CD14-positive monocyte (primary cell): ENCODE results near the gene AQR. TPM values are rescaled to one million over a fixed set of nuclear protein-coding genes. Genes with fewer than 3 reads are reported as not detected.
A peak's percentile ranks its signal among the peaks of the same experiment; 100 is the strongest.

Source experiments
- DNase-seq, 3 donors: peaks; one replicate each; pipeline ENCODE4 v3.0.0-alpha.2; 2011 to 2022
- H2AFZ ChIP-seq: 2 replicates; pipeline ENCODE4 v1.6.0; 2012; ENCODE audit warnings: mild to moderate bottlenecking, low read depth, low read length, inconsistent platforms; ENCODE audit not compliant: insufficient read depth, poor library complexity, severe bottlenecking
- H3K27ac ChIP-seq, 2 donors: 1 replicate in 1 of 2; 2 replicates in 1 of 2; pipeline ENCODE4 v1.5.1; 2012 to 2013; ENCODE audit warnings: low read length in 2 of 2, control low read depth in 1 of 2, inconsistent platforms in 1 of 2, low read depth in 1 of 2, mild to moderate bottlenecking in 1 of 2
- H3K27me3 ChIP-seq, 2 donors: one replicate each; pipeline versions ENCODE4 v1.6.0 to v1.6.1; 2011 to 2013; ENCODE audit warnings: low read length in 2 of 2; ENCODE audit not compliant: control insufficient read depth in 2 of 2, insufficient read depth in 2 of 2
- H3K36me3 ChIP-seq, 2 donors: replicated peaks in 1 of 2; 1 replicate in 1 of 2; 2 replicates in 1 of 2; pipeline versions ENCODE4 v1.5.1 to v1.6.1; 2012 to 2013; ENCODE audit warnings: low read length in 2 of 2, control low read depth in 1 of 2, inconsistent platforms in 1 of 2, mild to moderate bottlenecking in 1 of 2; ENCODE audit not compliant: insufficient read depth in 2 of 2, control insufficient read depth in 1 of 2
- H3K4me1 ChIP-seq, 2 donors: 1 replicate in 1 of 2; 2 replicates in 1 of 2; pipeline versions ENCODE4 v1.5.1 to v1.6.1; 2012 to 2013; ENCODE audit warnings: low read length in 2 of 2, control low read depth in 1 of 2, inconsistent platforms in 1 of 2, mild to moderate bottlenecking in 1 of 2, moderate library complexity in 1 of 2; ENCODE audit not compliant: insufficient read depth in 2 of 2, control insufficient read depth in 1 of 2
- H3K4me2 ChIP-seq: replicated peaks from 2 replicates; pipeline ENCODE3; 2012; ENCODE audit warnings: low read length, moderate library complexity, mild to moderate bottlenecking; ENCODE audit not compliant: poor library complexity, severe bottlenecking; ENCODE audit errors: extremely low read depth
- H3K4me3 ChIP-seq, 3 experiments: fragments of 200-600 bp in 1 of 3; sonication (generic) in 1 of 3; replicated peaks in 1 of 3; 1 replicate in 2 of 3; 2 replicates in 1 of 3; pipeline ENCODE4 v1.5.1; 2011 to 2013; ENCODE audit warnings: low read length in 3 of 3, mild to moderate bottlenecking in 3 of 3, control low read depth in 2 of 3, low read depth in 2 of 3, inconsistent platforms in 1 of 3, moderate library complexity in 1 of 3
- H3K79me2 ChIP-seq: 2 replicates; pipeline ENCODE4 v1.6.0; 2012; ENCODE audit warnings: mild to moderate bottlenecking, control low read depth, inconsistent platforms, low read length, moderate library complexity; ENCODE audit not compliant: insufficient read depth
- H3K9ac ChIP-seq: 2 replicates; pipeline ENCODE4 v1.6.0; 2017; ENCODE audit warnings: low read length, mild to moderate bottlenecking; ENCODE audit not compliant: insufficient read depth, poor library complexity, severe bottlenecking
- H3K9me3 ChIP-seq, 2 donors: replicated peaks in 1 of 2; 1 replicate in 1 of 2; 2 replicates in 1 of 2; pipeline versions ENCODE4 v1.5.1 to v1.6.1; 2012 to 2013; ENCODE audit warnings: low read length in 2 of 2, control low read depth in 1 of 2; ENCODE audit not compliant: control insufficient read depth in 1 of 2, insufficient read depth in 1 of 2
- H4K20me1 ChIP-seq: 2 replicates; pipeline ENCODE4 v1.6.0; 2012; ENCODE audit warnings: mild to moderate bottlenecking, low read length, control low read depth, moderate library complexity; ENCODE audit not compliant: insufficient read depth
- H3K27ac Mint-ChIP-seq, 7 donors: one replicate each; pipeline ENCODE4 v1.8.0; 2020; ENCODE audit warnings: mild to moderate bottlenecking in 7 of 7, mixed read lengths in 7 of 7, moderate library complexity in 6 of 7, inconsistent platforms in 2 of 7
- H3K27me3 Mint-ChIP-seq, 3 donors: one replicate each; pipeline ENCODE4 v1.8.0; 2021 to 2022; ENCODE audit warnings: low read depth in 3 of 3, mild to moderate bottlenecking in 3 of 3, mixed read lengths in 3 of 3, moderate library complexity in 3 of 3, inconsistent platforms in 1 of 3
- H3K36me3 Mint-ChIP-seq, 2 donors: one replicate each; pipeline ENCODE4 v1.8.0; 2020; ENCODE audit warnings: mixed read lengths in 2 of 2, inconsistent platforms in 1 of 2, mild to moderate bottlenecking in 1 of 2
- H3K4me1 Mint-ChIP-seq: one replicate; pipeline ENCODE4 v1.8.0; 2020; ENCODE audit warnings: mild to moderate bottlenecking, mixed read lengths
- H3K4me3 Mint-ChIP-seq, 2 donors: one replicate each; pipeline ENCODE4 v1.8.0; 2020; ENCODE audit warnings: mild to moderate bottlenecking in 2 of 2, mixed read lengths in 2 of 2, moderate library complexity in 1 of 2
- H3K9me3 Mint-ChIP-seq, 7 donors: one replicate each; pipeline ENCODE4 v1.8.0; 2020 to 2022; ENCODE audit warnings: mixed read lengths in 7 of 7, mild to moderate bottlenecking in 6 of 7, moderate library complexity in 6 of 7, inconsistent platforms in 2 of 7
- WGBS: methylation state at CpG from one replicate; pipeline ENCODE4 v1.1.5; 2013; ENCODE audit warnings: missing lambda C conversion rate; ENCODE audit not compliant: insufficient coverage; 5-methylcytosine and 5-hydroxymethylcytosine counted together
- intact Hi-C, 2 donors: fragments of 100-400 bp; cut with micrococcal nuclease; formaldehyde crosslinking; loops; one replicate each; pipeline versions ENCODE4 v1.15.0 to v1.15.1; 2023
- polyA plus RNA-seq, 3 donors: library from polyadenylated mRNA; depleted of rRNA in 1 of 3; unstranded in 2 of 3; stranded (reverse) in 1 of 3; fragments of 300-500 nt in 2 of 3; fragments of >200 nt in 1 of 3; fragmentation: Illumina TruSeq in 2 of 3; gene quantifications; 1 replicate in 2 of 3; 2 replicates in 1 of 3; pipeline ENCODE4 v1.2.3, GENCODE V29; 2012 to 2021
- TF ChIP-seq, protein P1 (sequence below): fragments of 200-600 bp; IDR thresholded peaks from one replicate; pipeline ENCODE4 v1.8.0; 2022; ENCODE audit warnings: antibody characterized with exemption, mild to moderate bottlenecking

The AQR gene
- polyA plus RNA-seq, 3 donors, result 8.4 to 26.4 (median 16.8) TPM

DNA sequence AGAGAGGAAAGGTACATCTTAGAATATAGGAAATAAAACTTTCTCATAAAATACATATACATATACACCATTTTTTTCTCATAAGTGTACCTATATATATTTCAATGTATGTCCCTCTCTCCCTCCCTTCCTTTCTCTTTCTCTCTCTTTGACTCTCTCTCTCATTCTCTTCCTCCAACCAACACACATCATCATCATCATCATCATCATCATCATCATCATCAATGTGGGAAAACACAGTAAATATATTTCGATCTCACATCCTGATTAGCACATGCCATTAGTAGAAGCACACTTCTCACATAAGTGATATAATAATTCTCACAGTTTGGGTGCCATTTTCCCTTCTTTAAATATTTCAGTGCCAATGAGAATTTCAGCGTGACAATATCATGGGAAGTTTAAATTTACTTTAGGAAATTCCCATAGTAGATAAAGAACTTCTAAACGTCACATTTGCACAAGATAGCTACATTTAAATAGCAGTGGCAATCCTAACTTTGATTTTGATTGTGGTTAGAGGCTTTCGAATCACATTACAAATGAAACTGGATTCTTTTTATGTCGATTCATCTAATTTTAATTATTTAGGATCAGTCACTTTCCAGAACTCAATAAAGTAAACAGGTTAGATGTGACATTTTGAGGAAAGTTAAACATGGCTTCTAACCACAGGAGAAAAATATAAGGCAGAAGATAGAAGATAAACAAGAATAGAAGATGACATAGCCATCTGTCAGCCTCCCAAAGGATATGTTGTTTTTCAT is 141.2 kb downstream of the AQR start:
- no peaks in the 10 kb centered on the region for H3K9me3 ChIP-seq
- no peaks in the 10 kb centered on the region for H3K4me1 Mint-ChIP-seq
- no peaks in the 10 kb centered on the region for H3K36me3 Mint-ChIP-seq
- no peak overlapping the region for H3K4me2 ChIP-seq
- peaks cover 0 to 7% (median 3%) of the 10 kb centered on the region in 7 donors for H3K9me3 Mint-ChIP-seq
- no peak overlapping the region for H3K27ac ChIP-seq
- H3K4me1 ChIP-seq, result no peaks in the 10 kb centered on the region
- H3K4me3 ChIP-seq, result no peak overlapping the region
- no peak for DNase-seq
- TF ChIP-seq, protein P1, sequence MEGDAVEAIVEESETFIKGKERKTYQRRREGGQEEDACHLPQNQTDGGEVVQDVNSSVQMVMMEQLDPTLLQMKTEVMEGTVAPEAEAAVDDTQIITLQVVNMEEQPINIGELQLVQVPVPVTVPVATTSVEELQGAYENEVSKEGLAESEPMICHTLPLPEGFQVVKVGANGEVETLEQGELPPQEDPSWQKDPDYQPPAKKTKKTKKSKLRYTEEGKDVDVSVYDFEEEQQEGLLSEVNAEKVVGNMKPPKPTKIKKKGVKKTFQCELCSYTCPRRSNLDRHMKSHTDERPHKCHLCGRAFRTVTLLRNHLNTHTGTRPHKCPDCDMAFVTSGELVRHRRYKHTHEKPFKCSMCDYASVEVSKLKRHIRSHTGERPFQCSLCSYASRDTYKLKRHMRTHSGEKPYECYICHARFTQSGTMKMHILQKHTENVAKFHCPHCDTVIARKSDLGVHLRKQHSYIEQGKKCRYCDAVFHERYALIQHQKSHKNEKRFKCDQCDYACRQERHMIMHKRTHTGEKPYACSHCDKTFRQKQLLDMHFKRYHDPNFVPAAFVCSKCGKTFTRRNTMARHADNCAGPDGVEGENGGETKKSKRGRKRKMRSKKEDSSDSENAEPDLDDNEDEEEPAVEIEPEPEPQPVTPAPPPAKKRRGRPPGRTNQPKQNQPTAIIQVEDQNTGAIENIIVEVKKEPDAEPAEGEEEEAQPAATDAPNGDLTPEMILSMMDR, result no peak
- intact Hi-C loops, result no loop called here
- H3K36me3 ChIP-seq, result no peaks in the 10 kb centered on the region
- no peak overlapping the region for H3K27ac Mint-ChIP-seq
- H2AFZ ChIP-seq, result no peak overlapping the region
- no peak overlapping the region for H3K4me3 Mint-ChIP-seq
- H3K27me3 Mint-ChIP-seq, result peaks cover 1 to 14% (median 2%) of the 10 kb centered on the region in 3 donors
- no peak overlapping the region for H3K9ac ChIP-seq
- no peaks in the 10 kb centered on the region for H4K20me1 ChIP-seq
- WGBS, result no CpG with 5 or more reads among the region's 5 CpGs
- H3K79me2 ChIP-seq, result no peaks in the 10 kb centered on the region
- no peaks in the 10 kb centered on the region for H3K27me3 ChIP-seq

DNA sequence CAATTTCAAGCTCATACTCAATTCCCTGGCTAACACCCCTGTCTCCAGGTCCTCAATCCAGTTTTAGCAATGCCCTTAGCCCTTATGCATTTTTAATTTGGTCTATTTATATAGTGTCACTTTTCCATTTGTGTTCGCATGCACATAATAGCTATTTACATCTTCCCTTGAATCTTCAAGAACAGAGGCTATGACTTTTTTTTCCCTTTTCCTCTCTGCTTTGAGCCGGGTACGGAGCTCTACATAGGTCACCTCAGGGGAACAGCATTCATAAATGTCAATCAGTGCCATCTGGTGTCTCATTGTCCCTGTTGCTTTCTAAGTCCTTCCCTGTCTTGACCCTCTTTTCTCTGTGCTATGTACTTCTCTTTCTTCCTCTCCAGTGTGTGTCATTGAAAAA is 147.7 kb downstream of the AQR start:
- no peaks in the 10 kb centered on the region for H3K4me1 Mint-ChIP-seq
- Histone ChIP-seq H3K4me1 (no peaks in the 10 kb centered on the region), H3K4me2 (no peak overlapping the region), H3K9me3 (no peaks in the 10 kb centered on the region), H3K36me3 (no peaks in the 10 kb centered on the region), H2AFZ (no peak overlapping the region), H3K27ac (no peak overlapping the region), H4K20me1 (no peaks in the 10 kb centered on the region), H3K27me3 (no peaks in the 10 kb centered on the region), H3K9ac (no peak overlapping the region), H3K4me3 (no peak overlapping the region), H3K79me2 (no peaks in the 10 kb centered on the region)
- intact Hi-C loops, result no loop called here
- H3K27me3 Mint-ChIP-seq, result peaks cover 5 to 8% (median 8%) of the 10 kb centered on the region in 3 donors
- H3K4me3 Mint-ChIP-seq, result no peak overlapping the region
- H3K36me3 Mint-ChIP-seq, result no peaks in the 10 kb centered on the region
- peak overlapping the region in 1 of 7 donors; percentile 19 for H3K27ac Mint-ChIP-seq
- H3K9me3 Mint-ChIP-seq, result peaks cover 0 to 4% (median 3%) of the 10 kb centered on the region in 7 donors
- DNase-seq, result no peak
- 85% methylated on average over 2 of the region's 3 CpGs for WGBS
- TF ChIP-seq, protein P1, result no peak
